Testis (tissue), 3 donors: Measurements from ENCODE around the gene SGMS2. TPM values are rescaled to one million over a fixed set of nuclear protein-coding genes. Genes with fewer than 3 reads are reported as not detected.

Experiments used
- DNase-seq: peaks from one replicate; pipeline ENCODE4 v3.0.0-alpha.2; 2019
- H3K27ac ChIP-seq, 2 donors: fragments of 200-600 bp; sonication (generic); one replicate each; pipeline ENCODE4 v1.5.1; 2019
- H3K27me3 ChIP-seq: fragments of 200-600 bp; sonication (generic); one replicate; pipeline ENCODE4 v1.5.1; 2019
- H3K36me3 ChIP-seq: fragments of 200-600 bp; sonication (generic); one replicate; pipeline ENCODE4 v1.5.1; 2017; ENCODE audit warnings: low read depth; ENCODE audit errors: missing control alignments
- H3K4me1 ChIP-seq: fragments of 200-600 bp; sonication (generic); one replicate; pipeline ENCODE4 v1.5.1; 2019
- H3K4me3 ChIP-seq, 2 donors: fragments of 200-600 bp; sonication (generic); one replicate each; pipeline ENCODE4 v1.5.1; 2017 to 2019
- H3K9me3 ChIP-seq: fragments of 200-600 bp; sonication (generic); one replicate; pipeline ENCODE4 v1.5.1; 2017
- CTCF ChIP-seq, 3 experiments: fragments of 450-650 bp in 2 of 3; fragments of 200-600 bp in 1 of 3; sonication (generic) in 1 of 3; IDR thresholded peaks; one replicate each; pipeline ENCODE4 v1.5.1; 2016 to 2019; ENCODE audit warnings: antibody characterized with exemption in 3 of 3, mild to moderate bottlenecking in 2 of 3, moderate library complexity in 1 of 3
- POLR2A ChIP-seq: fragments of 450-650 bp; IDR thresholded peaks from one replicate; pipeline ENCODE4 v1.6.1; 2017; ENCODE audit warnings: antibody characterized with exemption, mild to moderate bottlenecking, moderate library complexity
- WGBS, 2 donors: methylation state at CpG; one replicate each; pipeline ENCODE4 v1.1.5; 2018; 5-methylcytosine and 5-hydroxymethylcytosine counted together
- intact Hi-C: fragments of 100-400 bp; cut with DNase I; formaldehyde crosslinking; loops from one replicate; pipeline ENCODE4 v1.15.1; 2023; ENCODE audit warnings: low total_unique reads
- polyA plus RNA-seq: library from polyadenylated mRNA; stranded (reverse); fragments of 350-450 nt; fragmentation: Illumina TruSeq; extraction: RNeasy Lipid Tissue Mini Kit (QIAGEN cat#74804); gene quantifications from one replicate; pipeline ENCODE4 v1.2.3, GENCODE V29; 2014; ENCODE audit warnings: low read depth, low replicate concordance; ENCODE audit not compliant: insufficient read depth
- small RNA-seq, 2 donors: library from RNA; depleted of rRNA; stranded (forward); fragments of <200 nt; gene quantifications; one replicate each; pipeline ENCODE3, GENCODE V24; 2016
- total RNA-seq, 2 donors: library from RNA; depleted of rRNA; stranded (reverse); fragments of >200 nt; gene quantifications; one replicate each; pipeline ENCODE4 v1.2.3, GENCODE V29; 2016

The SGMS2 gene
- total and polyA plus RNA-seq, 3 donors from 2014 or later = 22.2 to 31.7 (median 24.2) TPM

- intact Hi-C loops = no loop called here
- WGBS, 2 donors = 86 to 91% methylated on average over 2 of the region's 2 CpGs
Observed at GRCh38 chr4:107950746-107951540, 126.2 kb downstream of the SGMS2 start.

GRCh38 chr4:107951551-107951950 is 126.8 kb downstream of the SGMS2 start:
- TF ChIP-seq CTCF (IDR thresholded peaks at IDR 0.05) (no peak), POLR2A (no peak)
- no peak for DNase-seq
- Histone ChIP-seq H3K9me3 (no peaks in the 10 kb centered on the region), H3K4me1 (no peaks in the 10 kb centered on the region), H3K27me3 (no peaks in the 10 kb centered on the region), H3K27ac (no peak overlapping the region), H3K4me3 (no peak overlapping the region), H3K36me3 (no peaks in the 10 kb centered on the region)
- intact Hi-C loops = no loop called here

More at GRCh38 chr4:107950746-107951540, 126.2 kb downstream of the SGMS2 start:
- H3K36me3 ChIP-seq = no peaks in the 10 kb centered on the region
- H3K9me3 ChIP-seq = no peaks in the 10 kb centered on the region
- DNase-seq = no peak
- no peak for TF ChIP-seq POLR2A
- TF ChIP-seq CTCF (IDR thresholded peaks at IDR 0.05) = no peak
- H3K4me1 ChIP-seq = no peaks in the 10 kb centered on the region
- no peaks in the 10 kb centered on the region for H3K27me3 ChIP-seq
- H3K27ac ChIP-seq = no peak overlapping the region
- H3K4me3 ChIP-seq = no peak overlapping the region

GRCh38 chr4:107956011-107956410 is 131.3 kb downstream of the SGMS2 start:
- no peaks in the 10 kb centered on the region for H3K9me3 ChIP-seq

More at GRCh38 chr4:107956011-107956410, 131.3 kb downstream of the SGMS2 start:
- Histone ChIP-seq H3K4me3 (no peak overlapping the region), H3K36me3 (no peaks in the 10 kb centered on the region), H3K4me1 (no peaks in the 10 kb centered on the region), H3K27ac (no peak overlapping the region), H3K27me3 (no peaks in the 10 kb centered on the region)
- TF ChIP-seq CTCF (IDR thresholded peaks at IDR 0.05) = no peak
- no peak for TF ChIP-seq POLR2A
- DNase-seq = no peak
- 75 to 90% methylated on average over 1 of the region's 1 CpG for WGBS, 2 donors
- intact Hi-C loops = no loop called here

Small RNA genes lying within 50 kb of the gene (small RNA-seq; reads per million reads assigned to genes)
- gene RNU6-733P = 0 reads per million in 2 donors

Other genes with a start within 250 kb of the SGMS2 start
- 10 to 100 TPM; 32.8 to 42.4 TPM for gene PAPSS1, start 104.7 kb upstream of the SGMS2 start, total RNA-seq
- 33.6 TPM for gene PAPSS1, start 104.7 kb upstream of the SGMS2 start, polyA plus RNA-seq
- gene CYP2U1, start 106.6 kb downstream of the SGMS2 start, total RNA-seq = 1 to 10 TPM; 7.7 to 8.5 TPM
- 6.9 TPM for gene CYP2U1, start 106.6 kb downstream of the SGMS2 start, polyA plus RNA-seq
- 10 to 100 TPM; 65.6 to 71.2 TPM for gene HADH, start 165.0 kb downstream of the SGMS2 start, total RNA-seq
- 73.8 TPM for gene HADH, start 165.0 kb downstream of the SGMS2 start, polyA plus RNA-seq